HG03095 (cell line): Measurements from ENCODE around the gene TMEM214.
"Not testable (repeated sequence)": the region's sequence is repeated elsewhere in the genome, so short reads cannot be mapped to it uniquely, and the experiment has no call there.

ENCODE experiments used
- ATAC-seq: cut with Tn5 transposase; IDR thresholded peaks from one replicate; pipeline ENCODE4 v1.9.1; 2021; ENCODE audit warnings: moderate library complexity; ENCODE audit not compliant: unreplicated experiment

TMEM214 gene

GRCh38 chr2:27069436-27069835 is 36.7 kb downstream of the TMEM214 start:
- no peak for ATAC-seq

GRCh38 chr2:27069961-27070618 is 37.3 kb downstream of the TMEM214 start:
- ATAC-seq: no peak

GRCh38 chr2:27070653-27071276 is 38.0 kb downstream of the TMEM214 start:
- ATAC-seq: peak; percentile 3

DNA sequence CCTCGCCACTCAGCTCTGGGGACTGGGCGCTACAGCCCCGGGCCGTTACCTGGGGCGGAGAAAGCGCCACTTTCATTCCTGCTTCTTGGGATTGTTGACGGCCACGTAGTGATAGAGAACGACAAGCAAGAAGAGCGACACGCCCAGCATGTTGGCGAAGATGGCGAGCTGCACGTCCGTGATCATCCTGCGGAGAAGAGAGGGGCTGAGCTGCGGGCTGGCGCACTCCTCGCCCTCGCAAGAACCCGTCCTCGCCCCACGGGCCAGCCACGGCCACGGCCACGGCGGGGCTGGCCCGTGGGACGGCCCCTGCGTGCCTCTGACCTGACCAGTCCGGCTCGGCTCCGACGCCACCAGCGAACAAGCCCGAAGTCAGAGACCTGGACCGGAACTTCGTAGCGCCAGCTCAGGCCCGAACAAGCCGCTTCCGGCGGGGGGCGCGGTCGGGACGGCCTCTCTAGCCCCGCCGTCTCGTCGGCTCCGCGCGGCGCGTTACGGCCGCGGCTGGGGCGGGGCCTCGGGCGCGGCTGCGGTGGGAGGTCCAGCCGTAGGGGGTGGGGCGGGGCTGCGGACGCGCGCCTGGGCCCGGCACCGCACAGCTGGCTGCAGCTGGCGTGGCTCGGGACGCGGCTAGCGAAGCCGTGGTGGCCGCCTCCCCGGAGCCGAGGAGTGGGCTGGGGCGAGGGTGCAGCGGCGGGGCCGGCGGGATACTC is 38.7 kb downstream of the TMEM214 start, which contains the start of gene OST4:
TSS of gene OST4 (minus strand) at position 378 of the 713 bp plus-strand sequence.
- peak; percentile 76 for ATAC-seq

- no peak for ATAC-seq
These were observed 39.4 kb downstream of the TMEM214 start for GRCh38 chr2:27071990-27072830.

DNA sequence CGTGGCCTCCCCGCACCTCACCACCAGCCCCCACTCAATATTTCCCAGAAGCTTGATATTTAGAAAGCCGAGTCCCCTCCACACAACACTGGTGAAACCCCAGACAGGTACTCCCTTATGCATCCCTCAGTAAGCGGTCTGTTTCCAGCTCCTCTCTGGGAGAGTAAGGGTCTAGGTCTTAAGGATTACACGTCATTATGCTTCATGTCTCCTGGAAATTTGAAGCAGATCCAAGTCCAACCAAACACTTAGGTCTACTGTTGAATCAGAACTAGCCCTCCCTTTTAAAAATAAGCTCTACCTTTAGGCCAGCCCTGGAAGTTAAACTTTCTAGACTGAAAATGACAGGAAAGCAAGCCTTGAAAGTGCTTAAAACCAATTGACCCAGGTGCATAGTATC is 40.2 kb downstream of the TMEM214 start:
- ATAC-seq: no peak

- no peak for ATAC-seq
These were observed 41.0 kb downstream of the TMEM214 start for GRCh38 chr2:27073782-27074181.

GRCh38 chr2:27074738-27075565 is 42.2 kb downstream of the TMEM214 start:
- no peak for ATAC-seq

- ATAC-seq: not testable (repeated sequence)
These were observed 42.8 kb downstream of the TMEM214 start for GRCh38 chr2:27075566-27075871.

- no peak for ATAC-seq
These were observed 43.6 kb downstream of the TMEM214 start for GRCh38 chr2:27076323-27076722.

DNA sequence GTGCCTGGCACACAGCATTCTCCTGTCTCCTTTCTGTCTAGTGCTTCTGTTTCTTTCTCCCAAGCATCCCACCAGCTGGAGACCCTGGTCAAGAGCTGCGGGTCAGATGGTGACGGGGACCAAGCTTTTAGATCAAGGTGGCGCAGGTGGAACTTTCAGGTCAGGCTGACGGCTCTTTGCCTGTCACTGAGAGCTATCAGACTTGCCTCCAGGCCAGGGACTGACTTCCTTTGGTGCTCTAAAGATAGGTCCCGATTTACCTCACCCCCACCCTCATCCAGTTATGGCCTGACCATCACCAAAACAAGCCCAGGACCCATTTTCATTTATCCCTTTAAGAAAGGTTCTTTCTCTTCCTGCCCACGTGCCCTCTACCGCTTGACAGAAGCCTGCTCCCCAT is 44.5 kb downstream of the TMEM214 start:
- ATAC-seq: no peak

- no peak for ATAC-seq
These were observed 45.8 kb downstream of the TMEM214 start, which contains the start of gene EMILIN1 for GRCh38 chr2:27078267-27079194. Gene EMILIN1, plus strand, starts transcription at chr2:27078615. Its CDS starts 451 bp downstream, at chr2:27079066.

- no peak for ATAC-seq
These were observed 46.7 kb downstream of the TMEM214 start for GRCh38 chr2:27079233-27080139.

DNA sequence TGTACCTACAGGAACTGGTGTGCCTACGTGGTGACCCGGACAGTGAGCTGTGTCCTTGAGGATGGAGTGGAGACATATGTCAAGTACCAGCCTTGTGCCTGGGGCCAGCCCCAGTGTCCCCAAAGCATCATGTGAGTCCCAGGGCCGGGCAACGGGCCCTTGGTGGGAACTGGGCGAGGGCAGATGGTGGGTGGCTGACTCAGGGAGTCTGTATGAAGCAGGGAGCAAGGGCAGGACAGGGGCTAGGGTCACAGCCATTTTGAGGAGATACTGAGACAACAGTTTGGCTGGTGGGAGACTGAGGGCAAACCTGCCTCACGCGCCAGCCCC is 47.3 kb downstream of the TMEM214 start:
- ATAC-seq: no peak

DNA sequence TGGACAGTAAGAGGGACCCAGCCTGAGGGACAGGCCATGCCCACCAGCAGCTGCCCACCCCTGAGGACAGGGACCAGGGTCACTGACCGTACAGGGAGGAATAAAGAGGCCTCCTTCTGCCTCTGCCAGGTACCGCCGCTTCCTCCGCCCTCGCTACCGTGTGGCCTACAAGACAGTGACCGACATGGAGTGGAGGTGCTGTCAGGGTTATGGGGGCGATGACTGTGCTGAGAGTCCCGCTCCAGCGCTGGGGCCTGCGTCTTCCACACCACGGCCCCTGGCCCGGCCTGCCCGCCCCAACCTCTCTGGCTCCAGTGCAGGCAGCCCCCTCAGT is 47.8 kb downstream of the TMEM214 start:
- ATAC-seq: no peak

DNA sequence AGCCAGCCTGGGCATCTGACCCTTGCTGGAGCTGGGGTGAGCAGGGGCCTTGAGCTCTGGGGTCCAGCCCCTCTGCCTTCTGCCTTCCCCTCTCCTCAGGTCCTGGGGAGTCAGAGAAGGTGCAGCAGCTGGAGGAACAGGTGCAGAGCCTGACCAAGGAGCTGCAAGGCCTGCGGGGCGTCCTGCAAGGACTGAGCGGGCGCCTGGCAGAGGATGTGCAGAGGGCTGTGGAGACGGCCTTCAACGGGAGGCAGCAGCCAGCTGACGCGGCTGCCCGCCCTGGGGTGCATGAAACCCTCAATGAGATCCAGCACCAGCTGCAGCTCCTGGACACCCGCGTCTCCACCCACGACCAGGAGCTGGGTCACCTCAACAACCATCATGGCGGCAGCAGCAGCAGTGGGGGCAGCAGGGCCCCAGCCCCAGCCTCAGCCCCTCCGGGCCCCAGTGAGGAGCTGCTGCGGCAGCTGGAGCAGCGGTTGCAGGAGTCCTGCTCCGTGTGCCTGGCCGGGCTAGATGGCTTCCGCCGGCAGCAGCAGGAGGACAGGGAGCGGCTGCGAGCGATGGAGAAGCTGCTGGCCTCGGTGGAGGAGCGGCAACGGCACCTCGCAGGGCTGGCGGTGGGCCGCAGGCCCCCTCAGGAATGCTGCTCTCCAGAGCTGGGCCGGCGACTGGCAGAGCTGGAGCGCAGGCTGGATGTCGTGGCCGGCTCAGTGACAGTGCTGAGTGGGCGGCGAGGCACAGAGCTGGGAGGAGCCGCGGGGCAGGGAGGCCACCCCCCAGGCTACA is 49.4 kb downstream of the TMEM214 start:
- ATAC-seq: no peak

- no peak for ATAC-seq
These were observed 50.1 kb downstream of the TMEM214 start for GRCh38 chr2:27082773-27083409.
